NCI-H69 (cell line): ENCODE measurements around the gene OOSP2.
"Not testable (repeated sequence)": the region's sequence is repeated elsewhere in the genome, so short reads cannot be mapped to it uniquely, and the experiment has no call there.

Experiments used
- DNase-seq: peaks from one replicate; lab custom pipeline; 2025; lab: John Stamatoyannopoulos, UW

The OOSP2 gene, protein sequence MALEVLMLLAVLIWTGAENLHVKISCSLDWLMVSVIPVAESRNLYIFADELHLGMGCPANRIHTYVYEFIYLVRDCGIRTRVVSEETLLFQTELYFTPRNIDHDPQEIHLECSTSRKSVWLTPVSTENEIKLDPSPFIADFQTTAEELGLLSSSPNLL

DNA sequence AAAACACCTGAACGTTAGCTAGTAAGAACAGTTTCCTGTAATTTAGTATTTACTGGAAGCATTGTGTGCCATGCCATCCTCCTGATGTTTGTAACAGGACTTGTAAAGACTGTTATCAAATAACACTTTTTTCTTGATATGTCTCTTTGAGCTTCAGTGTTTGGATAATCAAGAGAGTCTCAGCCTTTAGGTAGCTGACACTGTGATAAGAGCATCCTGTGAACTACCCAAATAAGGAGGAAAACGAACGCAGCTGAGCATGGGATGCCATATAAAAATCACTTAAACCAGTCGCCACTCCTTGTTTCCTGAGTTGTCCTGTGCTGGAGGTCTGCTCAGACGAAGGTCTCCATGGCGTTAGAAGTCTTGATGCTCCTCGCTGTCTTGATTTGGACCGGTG, at the start of gene OOSP2:
TSS of gene OOSP2 (plus strand) at position 301 of the 400 bp plus-strand sequence. CDS start at position 352, 51 bp downstream.
- DNase-seq = no peak

DNA sequence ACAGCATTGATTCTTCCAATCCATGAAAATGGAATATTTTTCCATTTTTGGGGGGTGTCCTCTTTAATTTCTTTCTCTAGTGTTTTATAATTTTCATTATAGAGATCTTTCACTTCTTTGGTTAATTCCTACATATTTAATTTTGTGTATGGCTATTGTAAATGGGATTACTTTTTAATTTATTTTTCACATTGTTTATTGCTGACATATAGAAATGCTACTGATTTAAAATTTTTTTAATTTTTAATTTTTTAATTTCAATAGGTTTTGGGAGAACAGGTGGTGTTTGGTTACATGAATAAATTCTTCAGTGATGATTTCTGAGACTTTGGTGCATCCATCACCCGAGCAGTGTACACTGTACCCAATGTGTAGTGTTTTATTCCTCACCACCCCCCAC, 49.8 kb upstream of the OOSP2 start:
- DNase-seq = no peak

DNA sequence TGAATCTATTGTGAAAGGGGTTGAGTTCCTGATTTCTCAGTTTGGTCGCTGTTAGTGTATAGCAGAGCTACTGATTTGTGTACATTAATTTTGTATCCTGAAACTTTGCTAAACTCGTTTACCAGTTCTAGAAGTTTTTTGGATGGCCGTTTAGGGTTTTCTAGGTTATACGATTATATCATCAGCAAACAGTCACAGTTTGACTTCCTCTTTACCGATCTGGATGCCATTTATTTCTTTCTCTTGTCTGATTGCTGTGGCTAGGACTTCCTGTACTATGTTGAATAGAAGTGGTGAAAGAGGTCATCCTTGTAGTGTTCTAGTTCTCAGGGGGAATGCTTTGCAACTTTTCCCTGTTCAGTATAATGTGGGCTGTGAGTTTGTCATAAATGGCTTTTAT, 47.8 kb upstream of the OOSP2 start:
- no peak for DNase-seq

DNA sequence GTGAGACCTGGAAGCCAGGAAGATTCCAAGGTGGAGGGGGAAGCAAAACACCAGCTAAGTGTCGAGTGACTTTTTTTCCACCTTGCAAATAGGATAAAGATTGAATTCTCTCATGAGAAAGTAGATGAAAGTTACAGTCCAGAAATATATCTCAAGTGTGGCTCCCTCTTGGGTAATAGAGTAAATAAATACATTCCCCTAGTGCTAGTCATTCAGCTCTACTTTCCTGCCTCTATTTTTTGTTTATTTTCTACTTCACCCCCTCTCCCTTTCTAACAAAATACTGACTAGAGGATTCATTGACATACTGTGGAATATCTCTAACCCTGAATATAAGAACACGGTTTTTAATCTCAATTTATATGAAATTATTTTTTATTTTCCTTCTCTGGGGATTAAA, 42.4 kb upstream of the OOSP2 start:
- DNase-seq = no peak

DNA sequence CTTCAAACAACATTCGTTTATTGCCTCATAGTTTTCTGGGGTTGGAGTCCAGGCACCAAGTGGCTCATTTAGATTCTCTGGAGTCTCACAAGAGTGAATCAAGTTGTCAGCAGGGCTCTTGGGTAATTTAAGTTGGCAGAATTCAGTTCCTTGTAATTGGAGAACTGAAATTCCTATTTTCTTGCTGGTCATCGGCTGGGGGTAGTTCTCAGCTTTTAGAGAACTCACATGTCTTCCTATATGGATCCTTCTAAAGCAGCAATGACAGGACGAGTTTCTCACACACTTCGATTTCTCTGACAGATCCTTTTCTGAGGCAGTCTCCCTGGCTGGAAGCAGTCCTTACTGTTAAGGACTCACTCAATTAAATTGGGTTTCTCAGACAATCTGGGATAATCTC, 40.5 kb upstream of the OOSP2 start:
- no peak for DNase-seq

DNA sequence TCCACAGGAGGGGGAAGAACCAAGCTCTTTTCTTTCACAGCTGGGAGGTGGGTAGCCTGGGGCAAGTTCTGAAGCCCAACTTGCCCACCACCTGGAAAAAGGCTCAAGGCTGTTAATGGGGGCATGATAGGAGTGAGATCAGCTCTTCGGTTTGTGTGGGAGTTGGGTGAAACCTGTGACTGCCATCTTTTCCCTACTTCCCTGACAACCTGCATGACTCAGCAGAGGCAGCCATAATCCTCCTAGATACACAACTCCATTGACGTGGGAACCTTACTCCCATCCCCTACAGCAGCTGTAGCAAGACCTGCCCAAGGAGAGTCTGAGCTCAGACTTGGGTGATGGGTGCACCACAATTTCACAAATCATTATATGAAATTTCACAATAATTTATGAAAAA, 36.5 kb upstream of the OOSP2 start:
- no peak for DNase-seq

DNA sequence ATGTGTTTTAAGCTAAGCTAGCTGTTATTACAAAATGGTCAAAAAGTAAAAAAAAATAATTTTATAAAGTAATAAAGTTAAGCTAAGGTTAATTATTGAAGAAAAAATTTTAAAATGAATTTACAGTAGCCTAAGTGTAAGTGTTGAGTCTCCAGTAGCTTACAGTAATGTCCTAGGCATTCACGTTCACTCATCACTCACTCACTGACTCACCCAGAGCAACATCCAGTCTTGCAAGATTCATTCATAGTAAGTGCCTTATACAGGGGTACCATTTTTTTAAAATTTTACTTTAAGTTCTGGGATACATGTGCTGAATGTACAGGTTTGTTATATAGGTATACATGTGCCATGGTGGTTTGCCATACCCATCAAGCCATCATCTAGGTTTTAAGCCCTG, 34.8 kb upstream of the OOSP2 start:
- no peak for DNase-seq

DNA sequence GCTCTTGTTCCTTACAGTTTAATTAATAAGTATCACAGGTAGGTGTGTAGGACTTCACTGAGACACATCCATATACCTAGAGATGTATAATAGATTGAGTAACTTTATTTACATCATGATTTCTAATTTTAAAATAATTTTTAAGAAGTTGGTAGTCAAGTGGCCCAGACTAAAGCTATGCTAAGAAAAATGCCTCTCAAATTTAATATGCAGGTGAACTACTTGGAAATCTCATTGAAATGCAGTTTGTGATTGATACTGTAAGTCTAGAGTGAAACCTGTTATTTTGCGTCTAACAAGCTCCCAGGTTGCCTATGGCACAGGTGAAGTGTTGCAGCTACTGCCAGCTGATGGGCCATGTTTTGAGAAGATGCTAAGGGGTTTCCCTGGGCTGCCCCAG, 23.3 kb upstream of the OOSP2 start, which contains the start of gene OOSP4B:
TSS of gene OOSP4B (plus strand) at position 301 of the 400 bp plus-strand sequence.
- no peak for DNase-seq

DNA sequence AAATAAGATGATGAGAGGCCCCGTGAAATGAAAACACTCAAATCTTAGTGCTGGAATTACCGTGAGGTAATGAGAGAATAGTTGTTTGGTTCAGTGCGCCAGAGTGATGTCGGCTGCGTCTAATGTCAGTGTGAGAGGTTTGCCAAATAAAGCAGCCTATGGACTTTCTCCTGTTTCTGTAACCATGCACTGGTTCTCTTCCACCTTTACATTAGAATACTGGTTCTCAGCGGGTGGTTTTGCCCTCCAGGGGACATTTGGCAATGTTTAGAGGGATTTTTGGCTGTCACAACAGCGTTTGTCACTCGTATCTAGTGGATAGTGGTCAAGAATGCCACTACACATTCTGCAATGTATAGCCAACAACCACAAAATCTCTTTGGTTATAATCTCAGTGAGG, 22.2 kb upstream of the OOSP2 start:
- no peak for DNase-seq

DNA sequence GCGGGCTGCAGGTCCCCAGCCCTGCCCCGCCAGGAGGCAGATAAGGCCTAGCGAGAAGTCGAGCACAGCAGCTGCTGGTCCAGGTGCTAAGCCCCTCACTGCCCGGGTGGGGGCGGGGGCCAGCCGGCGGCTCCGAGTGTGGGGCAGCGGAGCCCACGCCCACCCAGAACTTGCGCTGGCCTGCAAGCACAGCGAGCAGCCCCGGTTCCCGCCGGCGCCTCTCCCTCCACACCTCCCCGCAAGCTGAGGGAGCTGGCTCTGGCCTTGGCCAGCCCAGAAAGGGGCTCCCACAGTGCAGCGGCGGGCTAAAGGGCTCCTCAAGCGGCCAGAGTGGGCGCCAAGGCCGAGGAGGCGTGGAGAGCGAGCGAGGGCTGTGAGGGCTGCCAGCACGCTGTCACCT, 19.8 kb upstream of the OOSP2 start:
- DNase-seq = not testable (repeated sequence)

DNA sequence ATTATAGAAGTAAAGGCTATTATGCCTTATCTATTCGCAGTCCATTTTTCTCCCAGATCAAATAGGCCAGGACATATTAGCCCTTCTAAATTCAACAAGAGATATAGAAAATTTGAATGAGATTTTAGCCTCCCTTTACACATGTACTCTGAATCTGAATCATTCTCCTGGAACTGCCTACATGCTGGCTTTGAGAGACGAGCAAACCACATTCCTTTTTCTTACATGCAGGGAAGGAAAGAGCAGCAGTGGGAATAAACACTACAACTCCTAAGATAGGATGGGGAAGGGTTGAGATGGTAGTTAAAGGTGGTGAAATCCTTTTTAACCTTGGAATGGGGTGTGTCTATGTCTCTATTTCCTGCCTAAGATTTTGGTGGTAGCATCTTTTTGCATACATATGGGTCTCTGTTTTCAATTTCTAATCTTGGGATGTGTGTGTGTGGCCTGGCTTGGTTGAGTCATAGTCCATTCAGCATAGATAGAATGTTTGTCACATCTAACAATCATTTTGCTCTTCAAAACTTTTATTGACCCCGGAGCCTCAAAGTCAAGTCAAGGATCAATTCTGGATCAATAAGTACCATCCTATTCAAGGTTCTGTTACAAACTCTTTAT, 11.1 kb upstream of the OOSP2 start:
- no peak for DNase-seq

DNA sequence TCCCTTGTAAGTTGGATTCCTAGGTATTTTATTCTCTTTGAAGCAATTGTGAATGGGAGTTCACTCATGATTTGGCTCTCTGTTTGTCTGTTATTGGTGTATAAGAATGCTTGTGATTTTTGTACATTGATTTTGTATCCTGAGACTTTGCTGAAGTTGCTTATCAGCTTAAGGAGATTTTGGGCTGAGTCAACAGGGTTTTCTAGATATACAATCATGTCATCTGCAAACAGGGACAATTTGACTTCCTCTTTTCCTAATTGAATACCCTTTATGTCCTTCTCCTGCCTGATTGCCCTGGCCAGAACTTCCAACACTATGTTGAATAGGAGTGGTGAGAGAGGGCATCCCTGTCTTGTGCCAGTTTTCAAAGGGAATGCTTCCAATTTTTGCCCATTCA, 10.2 kb downstream of the OOSP2 start:
- DNase-seq = not testable (repeated sequence)

DNA sequence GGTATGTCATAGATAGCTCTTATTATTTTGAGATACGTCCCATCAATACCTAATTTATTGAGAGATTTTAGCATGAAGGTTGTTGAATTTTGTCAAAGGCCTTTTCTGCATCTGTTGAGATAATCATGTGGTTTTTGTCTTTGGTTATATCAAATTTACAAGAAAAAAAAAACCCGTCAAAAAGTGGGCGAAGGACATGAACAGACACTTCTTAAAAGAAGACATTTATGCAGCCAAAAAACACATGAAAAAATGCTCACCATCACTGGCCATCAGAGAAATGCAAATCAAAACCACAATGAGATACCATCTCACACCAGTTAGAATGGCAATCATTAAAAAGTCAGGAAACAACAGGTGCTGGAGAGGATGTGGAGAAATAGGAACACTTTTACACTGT, 10.6 kb downstream of the OOSP2 start:
- not testable (repeated sequence) for DNase-seq

DNA sequence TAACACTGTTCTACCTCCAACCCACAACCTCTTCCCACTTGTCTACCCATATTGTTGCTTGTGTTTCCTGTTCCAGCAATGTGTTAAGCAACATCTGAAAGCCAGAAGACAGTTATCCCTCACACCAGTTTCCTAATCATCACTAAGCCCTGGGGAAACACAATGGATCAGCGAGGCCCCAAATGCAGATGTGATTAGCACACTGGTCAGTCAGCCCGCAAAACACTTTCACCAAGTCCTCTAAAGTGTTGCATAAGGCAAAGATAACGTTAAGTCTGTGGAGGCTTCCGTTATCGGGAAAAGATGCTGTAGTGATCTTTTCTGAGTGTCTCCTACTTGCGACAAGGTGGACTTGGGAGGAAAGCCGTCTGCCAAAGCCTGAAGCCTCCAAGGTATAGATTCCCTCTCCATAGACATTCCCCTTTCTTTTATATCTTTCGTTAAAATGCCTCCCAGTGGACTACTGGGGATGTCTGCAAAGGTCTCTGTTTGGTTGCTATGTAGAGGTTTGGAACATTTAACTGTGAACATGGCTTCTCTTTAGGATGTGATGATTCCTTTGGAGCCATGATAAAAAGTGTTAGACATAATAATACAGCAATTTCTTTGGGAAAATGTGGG, 16.2 kb downstream of the OOSP2 start, which contains the start of gene MS4A3:
TSS of gene MS4A3 (plus strand) at position 317 of the 621 bp plus-strand sequence. CDS start 4,496 bp downstream, outside the sequence.
- no peak for DNase-seq

DNA sequence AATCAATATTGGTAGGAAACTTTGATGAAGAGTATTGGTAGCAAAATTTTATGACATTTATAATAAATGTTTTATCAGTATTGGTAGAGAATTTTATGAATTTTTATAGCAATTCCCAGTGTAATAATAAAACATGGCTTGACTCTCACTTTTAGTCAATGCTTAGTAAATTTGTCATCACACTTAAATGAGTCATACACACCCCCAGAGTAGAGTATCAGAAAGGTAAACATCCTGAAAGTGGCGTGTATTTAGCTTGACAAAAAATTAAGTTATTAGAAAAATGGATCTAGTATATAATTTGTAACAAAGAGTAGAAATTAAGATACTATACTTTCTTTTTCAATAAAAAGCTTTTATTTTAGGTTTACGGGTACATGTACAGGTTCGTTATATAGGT, 18.8 kb downstream of the OOSP2 start:
- no peak for DNase-seq

DNA sequence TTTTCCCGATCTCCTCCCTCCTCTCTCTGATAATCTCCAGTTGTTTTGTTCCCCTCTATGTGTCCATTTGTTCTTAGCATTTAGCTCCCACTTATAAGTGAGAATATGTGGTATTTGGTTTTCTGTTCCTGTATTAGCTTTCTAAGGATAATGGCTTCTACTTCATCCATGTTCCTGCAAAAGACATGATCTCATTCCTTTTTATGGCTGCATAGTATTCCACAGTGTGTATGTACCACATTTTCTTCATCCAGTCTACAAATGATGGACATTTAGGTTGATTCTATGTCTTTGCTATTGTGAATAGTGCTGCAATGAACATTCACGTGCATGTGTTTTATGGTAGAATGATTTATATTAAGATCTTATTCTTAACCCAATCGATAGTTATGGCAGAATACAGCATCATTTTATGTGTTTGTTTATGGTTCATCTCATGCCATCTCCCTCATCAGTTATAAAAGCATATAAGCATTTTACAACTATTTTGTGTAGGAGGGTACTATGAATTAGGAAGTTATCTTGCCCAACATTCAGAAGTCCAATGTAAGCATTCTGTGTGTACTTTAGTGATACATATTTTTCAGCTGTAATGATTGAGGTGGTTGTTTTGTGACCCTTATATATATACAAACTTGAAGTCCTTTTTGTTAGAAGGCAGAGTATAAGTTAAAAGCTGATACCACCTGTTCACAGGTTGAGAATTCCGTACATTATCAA, 19.5 kb downstream of the OOSP2 start:
- DNase-seq = no peak

DNA sequence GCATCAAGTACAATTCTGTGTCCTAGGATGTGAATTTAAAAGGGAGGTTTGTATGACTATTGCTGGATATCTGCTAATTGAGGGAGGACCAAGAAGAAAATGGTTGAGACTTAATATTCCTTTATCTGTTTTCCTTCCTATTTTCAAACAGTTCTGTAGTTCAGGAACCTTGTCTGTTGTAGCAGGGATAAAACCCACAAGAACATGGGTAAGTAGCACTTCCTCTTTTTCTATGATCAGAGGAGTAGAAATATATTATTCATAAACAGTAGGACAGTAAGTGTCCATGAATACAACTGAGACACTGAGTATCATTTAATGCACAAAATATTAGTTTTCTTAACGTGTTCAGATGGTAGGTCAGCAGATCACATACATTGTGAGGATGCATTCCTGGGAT, 23.9 kb downstream of the OOSP2 start:
- DNase-seq = no peak

DNA sequence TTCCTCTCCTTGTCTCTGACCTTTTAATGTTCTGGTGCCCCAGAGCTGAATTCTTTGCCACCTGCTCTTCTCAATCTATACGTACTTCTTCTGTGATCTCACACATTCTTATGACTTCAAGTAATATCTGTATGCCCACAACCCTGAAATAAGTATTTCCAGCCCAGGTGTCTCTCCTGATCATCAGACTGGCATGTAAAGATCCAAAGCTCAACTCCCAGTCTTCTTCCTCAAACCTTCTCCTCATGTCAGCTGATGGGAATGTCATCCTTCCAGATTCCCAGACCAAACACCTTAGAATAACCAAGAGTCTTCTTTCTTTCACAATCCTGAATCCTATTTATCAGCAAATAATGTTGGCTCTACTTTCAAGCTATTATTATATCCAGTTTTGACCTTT, 25.6 kb downstream of the OOSP2 start:
- DNase-seq = no peak

DNA sequence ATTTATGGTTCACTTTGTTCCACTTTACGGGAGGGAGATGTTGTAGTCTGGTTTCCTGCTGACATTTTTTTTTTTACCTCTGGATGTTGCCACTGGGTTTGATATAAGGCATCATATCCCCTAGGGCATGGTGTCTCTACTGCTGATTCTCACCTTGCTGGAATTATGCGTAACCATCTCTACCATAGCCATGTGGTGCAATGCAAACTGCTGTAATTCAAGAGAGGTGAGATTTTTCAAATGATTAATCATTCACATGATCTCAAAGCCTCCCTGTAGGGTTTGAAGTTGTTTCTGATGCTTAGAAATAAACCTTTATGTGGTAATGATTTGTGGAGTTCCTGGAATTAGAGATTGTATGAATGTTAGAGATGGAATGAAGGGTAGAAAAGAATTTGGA, 29.2 kb downstream of the OOSP2 start:
- DNase-seq = no peak

DNA sequence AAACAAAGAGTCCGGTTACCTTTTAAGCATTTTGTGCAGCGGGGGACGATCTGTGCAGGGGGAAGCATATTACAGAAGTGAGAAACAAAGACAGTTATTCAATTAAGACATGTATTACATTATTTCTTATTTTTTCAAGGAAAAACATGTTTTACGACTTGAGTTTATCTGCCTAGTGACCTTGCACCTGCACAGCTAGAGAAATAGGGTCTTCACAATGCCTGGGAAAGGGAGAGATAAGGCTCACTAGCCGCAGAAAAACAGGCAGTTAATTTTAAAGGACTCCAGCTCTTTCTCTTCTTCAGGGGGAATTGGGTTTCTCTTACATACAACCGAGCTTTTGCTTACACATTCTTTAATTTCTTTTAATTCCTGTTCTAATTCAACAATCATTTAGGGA, 31.4 kb downstream of the OOSP2 start:
- DNase-seq = not testable (repeated sequence)

DNA sequence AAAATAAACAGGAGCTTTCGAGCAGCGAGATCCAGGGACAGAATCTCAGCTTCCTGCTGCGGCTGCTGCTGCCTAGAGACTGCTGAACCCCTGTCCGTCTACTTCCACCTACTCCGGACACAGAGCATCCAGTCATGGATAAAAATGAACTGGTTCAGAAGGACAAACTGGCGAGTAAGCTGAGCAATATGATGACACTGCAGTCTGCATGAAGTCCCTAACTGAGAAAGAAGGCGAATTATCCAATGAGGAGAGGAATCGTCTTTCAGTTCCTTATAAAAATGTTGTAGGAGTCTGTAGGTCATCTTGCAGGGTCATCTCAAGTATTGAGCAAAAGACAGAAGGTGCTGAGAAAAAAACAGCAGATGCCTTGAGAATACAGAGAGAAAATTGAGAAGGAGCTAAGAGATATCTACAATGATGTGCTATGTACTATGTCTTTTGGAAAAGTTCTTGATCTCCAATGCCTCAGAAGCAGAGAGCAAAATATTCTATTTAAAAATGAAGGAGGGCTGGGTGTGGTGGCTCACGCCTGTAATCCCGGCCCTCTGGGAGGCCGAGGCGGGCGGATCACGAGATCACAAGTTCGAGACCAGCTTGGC, 37.1 kb downstream of the OOSP2 start:
- no peak for DNase-seq

DNA sequence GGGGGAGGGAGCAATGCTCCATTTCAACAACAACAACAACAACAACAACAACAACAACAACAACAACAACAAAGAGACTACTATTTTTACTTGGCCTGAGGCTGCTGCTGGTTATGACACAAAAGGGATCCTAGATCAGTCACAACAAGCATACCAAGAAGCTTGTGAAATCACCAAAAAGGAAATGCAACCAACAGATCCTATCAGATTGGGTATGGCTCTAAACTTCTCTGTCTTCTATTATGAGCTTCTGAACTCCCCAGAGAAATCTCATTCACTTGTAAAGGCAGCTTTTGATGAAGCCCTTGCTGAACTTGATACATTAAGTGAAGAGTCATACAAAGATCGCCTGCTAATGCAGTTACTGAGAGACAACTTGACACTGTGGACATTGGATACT, 37.8 kb downstream of the OOSP2 start:
- DNase-seq = no peak

DNA sequence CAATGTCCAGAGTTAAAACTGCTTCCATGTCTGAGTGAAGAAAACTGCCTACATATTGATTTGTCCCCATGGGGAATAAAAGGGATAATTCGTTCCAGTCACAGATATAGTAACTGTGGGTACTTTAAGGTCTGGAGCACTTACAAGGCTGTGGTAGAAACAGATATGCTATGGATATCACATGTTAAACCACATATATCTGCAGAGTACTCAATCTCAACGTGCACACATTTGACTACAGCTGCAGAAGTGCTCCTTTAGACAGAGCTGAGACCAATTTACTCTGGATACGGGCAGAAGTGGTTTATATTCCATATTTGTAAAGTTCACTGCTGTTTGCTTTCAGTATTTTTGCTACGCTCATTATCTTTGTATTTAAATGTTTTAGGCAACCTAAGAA, 38.5 kb downstream of the OOSP2 start:
- no peak for DNase-seq
